Fibroblast of peridontal ligament (primary cell): Measurements from ENCODE around the gene PLEKHA5.
"Not testable (repeated sequence)": the region's sequence is repeated elsewhere in the genome, so short reads cannot be mapped to it uniquely, and the experiment has no call there.

Experiments
- DNase-seq: peaks from one replicate; pipeline ENCODE4 v3.0.0-alpha.2; 2010; ENCODE audit errors: extremely low read depth

The PLEKHA5 gene

GRCh38 chr12:19400649-19401285 lies 271.2 kb downstream of the PLEKHA5 start:
- not testable (repeated sequence) for DNase-seq

- DNase-seq, result no peak
Observed at GRCh38 chr12:19402211-19402610, 272.7 kb downstream of the PLEKHA5 start.

GRCh38 chr12:19402743-19403431 lies 273.4 kb downstream of the PLEKHA5 start:
- peak; percentile 27 for DNase-seq

GRCh38 chr12:19404242-19404880 lies 274.8 kb downstream of the PLEKHA5 start:
- DNase-seq, result no peak

- DNase-seq, result peak; percentile 62
Observed at GRCh38 chr12:19409376-19409775, 279.8 kb downstream of the PLEKHA5 start.

- no peak for DNase-seq
Observed at GRCh38 chr12:19410211-19410610, 280.7 kb downstream of the PLEKHA5 start.

GRCh38 chr12:19410629-19411185 lies 281.2 kb downstream of the PLEKHA5 start:
- no peak for DNase-seq

GRCh38 chr12:19411234-19412204 lies 282.0 kb downstream of the PLEKHA5 start:
- DNase-seq, result no peak

- DNase-seq, result no peak
Observed at GRCh38 chr12:19412844-19413243, 283.3 kb downstream of the PLEKHA5 start.

GRCh38 chr12:19413582-19413981 lies 284.0 kb downstream of the PLEKHA5 start:
- not testable (repeated sequence) for DNase-seq

- DNase-seq, result no peak
Observed at GRCh38 chr12:19415563-19415962, 286.0 kb downstream of the PLEKHA5 start.

- no peak for DNase-seq
Observed at GRCh38 chr12:19419086-19419485, 289.6 kb downstream of the PLEKHA5 start.

- DNase-seq, result no peak
Observed at GRCh38 chr12:19421503-19422282, 292.2 kb downstream of the PLEKHA5 start.

- DNase-seq, result no peak
Observed at GRCh38 chr12:19423166-19423930, 293.8 kb downstream of the PLEKHA5 start.
